Effector CD8-positive, alpha-beta T cell (primary cell): ENCODE results near the gene SLC13A2.

Source experiments
- DNase-seq: peaks from one replicate; lab custom pipeline; 2025; lab: John Stamatoyannopoulos, UW

SLC13A2 gene

DNA sequence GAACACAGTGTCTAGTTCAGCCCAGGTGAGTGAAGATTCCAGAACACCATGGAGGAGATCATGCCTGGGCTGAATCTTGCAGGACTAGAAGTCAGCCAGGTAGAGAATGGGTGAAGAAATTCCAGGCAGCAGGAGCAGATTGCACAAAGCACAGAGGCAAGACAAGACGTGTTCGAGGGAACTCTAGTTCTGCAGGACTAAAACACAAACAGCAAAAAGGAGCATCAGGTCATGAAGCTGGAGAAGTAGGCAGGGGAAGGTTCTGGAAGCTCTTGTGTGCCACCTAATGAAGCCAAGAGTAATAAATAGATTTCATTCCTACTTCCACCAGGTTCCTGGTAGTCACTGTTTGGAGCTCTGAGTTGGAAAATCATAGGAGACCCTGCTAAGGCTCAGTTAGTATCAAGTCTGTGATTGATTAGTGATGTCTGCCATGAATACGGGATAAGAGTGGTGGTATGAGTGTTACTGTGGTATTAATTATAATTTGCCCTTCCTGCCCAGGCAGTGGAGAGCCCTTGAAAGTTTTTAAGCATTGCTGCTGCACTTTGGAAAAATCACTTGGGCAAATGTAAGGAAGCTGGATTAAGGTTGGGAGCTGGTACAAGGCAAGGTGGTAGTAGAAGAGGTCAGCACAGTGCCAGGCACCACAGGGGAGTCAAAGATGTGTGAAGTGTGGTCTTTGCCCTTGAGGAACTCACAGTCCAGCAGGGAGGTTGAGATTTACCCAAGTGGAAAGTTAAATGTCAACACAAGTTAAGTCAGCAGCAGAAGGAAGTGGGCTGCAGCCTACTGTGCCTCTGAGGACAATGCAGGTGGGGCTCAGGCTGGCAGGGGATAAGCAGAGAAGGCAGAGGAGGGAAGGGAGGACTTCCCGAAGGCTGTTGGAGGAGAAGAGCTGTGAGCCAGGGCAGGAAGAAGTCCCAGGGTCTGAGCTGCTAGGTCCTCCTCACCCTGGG lies 19.2 kb downstream of the SLC13A2 start:
- DNase-seq: no peak

DNA sequence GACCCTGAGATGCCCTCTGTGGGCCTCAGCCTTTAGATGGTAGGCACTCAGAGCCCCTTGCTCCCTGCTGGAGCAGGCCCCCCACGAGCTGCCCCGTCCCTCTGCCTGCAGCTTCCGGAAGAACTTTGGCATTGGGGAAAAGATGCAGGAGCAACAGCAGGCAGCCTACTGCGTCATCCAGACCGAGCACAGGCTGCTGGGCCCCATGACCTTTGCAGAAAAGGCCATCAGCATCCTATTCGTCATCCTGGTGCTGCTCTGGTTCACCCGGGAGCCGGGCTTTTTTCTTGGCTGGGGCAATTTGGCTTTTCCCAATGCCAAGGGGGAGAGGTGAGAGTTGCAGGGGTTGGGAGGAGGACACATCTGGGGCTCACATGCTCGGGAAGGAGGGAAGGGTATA lies 20.0 kb downstream of the SLC13A2 start:
- no peak for DNase-seq

- peak; percentile 63 for DNase-seq
These were observed 21.2 kb downstream of the SLC13A2 start for GRCh38 chr17:28494445-28495188.

- no peak for DNase-seq
These were observed 22.2 kb downstream of the SLC13A2 start for GRCh38 chr17:28495635-28496034.

DNA sequence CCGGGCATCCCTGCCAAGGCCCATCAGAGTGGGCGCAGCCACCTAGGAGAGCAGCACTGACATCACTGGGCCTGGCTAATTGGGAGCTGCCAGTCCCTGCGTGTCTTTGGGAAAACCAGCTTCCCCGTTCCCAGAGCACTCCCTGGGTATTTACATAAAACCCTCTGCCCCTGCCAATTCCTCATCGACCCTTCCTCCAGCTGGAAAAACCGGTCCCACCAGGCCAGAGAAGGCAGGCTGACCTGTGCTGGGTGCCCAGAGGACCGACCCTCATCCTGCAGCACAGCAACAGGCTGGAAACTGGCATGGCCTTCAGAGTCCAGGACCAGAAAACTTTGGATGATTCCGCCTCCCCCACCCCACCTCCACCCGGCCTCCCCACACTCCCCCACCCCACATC lies 24.5 kb downstream of the SLC13A2 start:
- no peak for DNase-seq

GRCh38 chr17:28498652-28499363 lies 25.4 kb downstream of the SLC13A2 start:
- no peak for DNase-seq

DNA sequence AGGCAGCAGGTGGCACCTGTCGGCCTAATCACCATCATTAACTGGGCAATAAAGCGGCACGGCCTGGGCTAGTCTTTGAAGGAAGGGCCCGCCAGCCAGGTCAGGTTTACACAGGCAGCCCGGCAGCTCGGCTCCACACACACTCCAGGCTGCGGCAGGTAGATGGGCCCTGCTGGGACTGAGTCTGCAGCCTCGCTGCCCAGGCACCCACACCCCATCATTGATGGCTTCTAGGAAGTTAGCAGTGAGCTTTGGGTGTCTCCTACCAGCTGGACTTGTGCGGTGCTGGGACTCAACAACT lies 25.9 kb downstream of the SLC13A2 start:
- no peak for DNase-seq

DNA sequence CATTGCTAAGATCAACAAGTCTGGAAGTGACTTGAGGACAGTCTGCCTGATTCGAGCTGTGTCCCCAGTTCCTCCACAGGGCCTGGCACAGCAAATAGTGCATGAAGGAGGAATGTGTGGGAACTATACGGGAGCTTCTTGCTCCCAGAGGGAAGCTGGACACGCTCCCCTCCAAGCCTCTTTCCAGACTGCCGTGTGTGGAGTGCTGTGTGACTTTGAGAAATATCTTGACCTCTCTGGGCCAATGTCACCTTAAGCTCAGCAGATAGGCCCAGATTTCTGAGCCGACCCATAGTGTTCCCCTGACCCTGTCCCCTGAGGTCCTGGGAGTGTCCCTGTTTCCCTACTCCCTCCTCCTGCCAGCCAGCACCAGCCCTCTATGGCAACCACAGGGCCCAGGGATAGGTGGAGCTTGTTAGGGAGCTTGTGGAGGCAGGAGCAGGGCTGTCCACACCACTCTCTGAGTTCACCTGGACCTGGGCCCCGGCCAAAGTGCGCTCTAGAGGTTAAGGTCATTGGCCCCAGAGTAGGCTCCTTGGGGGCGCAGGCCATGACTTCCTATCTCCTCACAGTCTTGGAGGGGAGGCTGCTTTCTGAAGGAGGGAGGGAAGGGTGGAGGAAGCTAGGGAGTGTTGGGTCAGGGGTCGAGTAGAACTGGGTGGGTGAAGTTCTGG lies 26.4 kb downstream of the SLC13A2 start:
- no peak for DNase-seq

- no peak for DNase-seq
These were observed 27.4 kb downstream of the SLC13A2 start for GRCh38 chr17:28500712-28501379.

GRCh38 chr17:28501421-28502284 lies 28.2 kb downstream of the SLC13A2 start:
- no peak for DNase-seq

- DNase-seq: no peak
These were observed 30.0 kb downstream of the SLC13A2 start for GRCh38 chr17:28503420-28503819.

DNA sequence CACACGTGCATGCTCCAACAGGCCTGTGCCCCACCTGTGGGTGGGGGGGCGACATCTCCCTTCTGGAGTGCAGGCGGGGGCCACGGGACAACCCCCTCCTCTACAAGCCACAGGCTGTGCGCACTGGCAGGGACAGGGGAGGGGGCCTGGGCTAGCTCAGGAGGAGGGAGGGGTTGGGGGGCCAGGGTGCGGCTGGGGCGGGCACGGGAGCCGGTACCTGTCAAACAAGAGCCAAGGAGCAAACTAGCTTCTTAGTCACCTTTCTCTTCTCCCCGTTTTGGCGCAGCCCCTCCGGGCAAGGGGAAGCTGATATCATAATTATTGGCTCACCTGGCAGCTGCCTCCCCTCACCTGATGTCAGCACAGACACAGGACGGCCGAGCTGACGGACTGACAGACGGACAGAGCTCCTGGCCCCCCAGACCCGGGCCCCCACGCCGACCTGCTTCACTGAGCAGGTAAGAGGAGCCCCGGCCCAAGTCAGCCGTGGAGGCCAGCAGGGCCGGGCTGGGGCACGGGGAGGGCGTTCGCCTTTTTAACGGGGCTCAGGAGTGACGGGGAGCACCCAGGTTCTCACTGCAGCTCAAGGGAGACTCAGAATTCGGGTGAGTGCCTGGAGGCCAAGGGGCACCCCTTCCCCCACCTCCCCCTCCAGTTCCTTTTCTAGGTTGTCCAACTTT lies 32.7 kb downstream of the SLC13A2 start, which contains the start of gene FOXN1:
Gene FOXN1 (plus strand): TSS at position 363 of the 680 bp plus-strand sequence. CDS start 17,622 bp downstream, outside the sequence.
- DNase-seq: no peak

DNA sequence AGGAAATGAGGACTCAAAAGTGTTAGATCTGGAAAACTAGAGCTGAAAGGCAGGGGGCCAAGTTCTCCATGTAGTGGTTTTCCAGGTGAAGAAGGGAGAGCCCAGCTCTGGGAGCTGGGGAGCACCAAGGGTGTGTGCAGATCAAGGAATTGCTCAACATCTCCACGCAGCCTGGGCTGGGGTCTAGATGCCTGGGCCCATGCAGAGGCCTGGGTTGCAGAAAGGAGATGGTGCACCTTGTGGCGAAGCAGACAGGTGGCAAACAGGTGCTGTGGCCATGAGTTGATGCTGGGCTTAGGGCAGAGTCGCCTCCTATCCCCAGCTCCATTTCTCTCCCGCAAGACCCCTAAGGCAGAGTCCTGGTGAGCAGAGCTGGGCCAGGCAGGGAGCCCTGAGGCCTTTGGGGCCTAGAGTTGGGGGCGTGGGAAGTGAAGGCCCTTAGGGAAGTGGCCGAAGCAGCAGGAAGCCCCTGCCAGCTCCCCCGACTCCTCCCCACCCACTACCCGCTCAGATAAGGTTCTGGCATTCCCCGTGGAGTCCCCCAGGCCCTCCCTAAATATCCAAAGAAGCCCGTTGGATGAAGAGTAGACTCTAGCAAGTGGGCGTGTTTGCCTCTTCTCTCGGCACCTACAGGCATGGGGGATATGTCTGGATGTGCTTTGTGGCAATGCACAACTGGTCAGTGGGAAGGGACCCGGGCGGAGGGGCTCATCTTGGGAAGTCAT lies 33.5 kb downstream of the SLC13A2 start:
- DNase-seq: no peak

GRCh38 chr17:28507567-28508203 lies 34.2 kb downstream of the SLC13A2 start:
- no peak for DNase-seq

- DNase-seq: no peak
These were observed 34.8 kb downstream of the SLC13A2 start for GRCh38 chr17:28508211-28508724.

GRCh38 chr17:28509789-28510188 lies 36.3 kb downstream of the SLC13A2 start:
- DNase-seq: no peak

DNA sequence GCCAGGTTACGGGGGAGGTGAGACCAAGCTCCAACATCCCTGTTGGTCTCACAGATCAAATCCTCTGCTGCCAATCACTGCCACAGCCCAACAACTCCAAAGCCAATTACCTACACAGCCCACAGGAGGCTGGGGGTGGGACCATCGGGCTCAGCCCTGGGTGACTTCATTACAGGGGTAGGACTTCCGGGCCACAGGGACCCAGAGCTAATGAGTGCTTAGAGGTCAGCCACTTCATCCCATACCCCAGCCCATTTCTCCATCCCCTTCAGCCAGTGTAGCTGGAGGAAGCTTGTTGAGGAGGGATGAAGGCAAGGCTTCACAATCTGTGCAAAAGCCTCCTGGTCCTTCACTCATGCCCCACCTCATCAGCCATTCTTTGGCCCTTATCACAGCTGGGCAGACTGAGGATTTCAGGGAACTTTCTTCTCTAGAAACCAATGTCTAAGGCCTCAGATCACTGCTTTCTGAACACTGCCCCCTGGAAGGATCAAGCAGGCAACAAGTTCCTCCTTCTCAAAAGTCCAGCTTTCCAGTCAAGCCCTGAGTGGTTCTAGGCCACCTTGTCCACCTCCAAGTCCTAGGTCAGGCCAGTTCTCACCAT lies 38.5 kb downstream of the SLC13A2 start:
- no peak for DNase-seq

DNA sequence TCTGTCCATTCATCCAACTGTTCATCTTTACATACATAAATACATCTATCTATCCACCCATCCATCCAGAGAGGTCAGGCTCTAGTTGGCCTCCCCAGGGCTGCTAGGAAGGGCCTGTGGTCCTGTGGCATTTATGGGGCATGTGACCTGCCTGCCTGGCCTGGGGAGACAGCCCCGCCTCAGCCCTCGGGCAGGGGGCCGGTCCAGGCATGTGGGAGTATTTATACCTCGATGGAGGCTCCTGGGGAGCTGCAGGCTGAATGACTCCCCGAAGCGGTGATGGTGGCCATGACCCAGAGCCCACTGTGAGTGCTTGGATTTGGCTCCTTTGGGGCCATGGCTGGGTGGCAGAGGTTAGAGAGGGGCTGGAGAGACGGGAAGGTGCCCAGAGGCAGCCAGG lies 40.0 kb downstream of the SLC13A2 start:
- no peak for DNase-seq
